ENCODE results near the gene ITPR2.
"Not testable (repeated sequence)": the region's sequence is repeated elsewhere in the genome, so short reads cannot be mapped to it uniquely, and the experiment has no call there.

The ITPR2 gene

GRCh38 chr12:26659930-26660329, 173.1 kb downstream of the ITPR2 start:
- no peak for DNase-seq (ENCODE audit: low spot score)

DNA sequence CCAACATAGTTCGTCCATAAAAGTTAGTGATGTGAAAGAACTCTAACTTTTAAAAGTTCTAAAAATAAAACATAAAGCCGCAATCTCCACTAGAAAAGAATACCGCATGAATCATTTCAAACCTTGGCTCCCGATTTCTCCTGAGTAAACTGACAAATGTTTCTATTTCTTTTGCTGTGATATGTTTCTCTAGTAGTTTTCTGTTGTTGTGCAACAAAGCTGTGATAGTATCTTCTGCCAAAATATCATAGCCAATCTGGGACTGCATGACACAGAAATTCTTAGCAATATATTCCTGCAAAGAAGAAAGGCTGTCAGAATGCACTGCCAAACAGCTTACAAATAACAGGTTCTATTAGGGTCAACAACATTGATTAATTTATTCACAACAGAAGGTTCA, 174.0 kb downstream of the ITPR2 start:
- DNase-seq (ENCODE audit: low spot score), result no peak

DNA sequence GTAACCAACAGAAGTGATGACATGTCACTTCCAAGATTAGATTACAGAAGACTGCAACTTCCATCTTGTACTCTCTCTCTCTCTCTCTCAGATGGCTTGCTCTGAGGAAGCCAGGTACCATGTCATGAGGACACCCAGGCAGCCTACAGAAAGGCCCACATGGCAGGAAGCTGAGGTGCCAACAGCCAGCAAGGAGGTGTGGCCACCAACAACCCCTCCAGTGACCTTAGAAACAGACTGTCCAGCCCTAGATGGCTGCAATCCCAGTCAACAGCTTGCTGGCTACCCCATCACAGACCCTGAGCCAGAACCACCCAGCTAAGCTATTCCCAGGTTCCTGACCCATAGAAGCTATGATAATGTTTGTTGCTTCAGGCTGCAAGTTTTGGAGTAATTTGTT, 178.4 kb downstream of the ITPR2 start:
- no peak for DNase-seq (ENCODE audit: low spot score)

DNA sequence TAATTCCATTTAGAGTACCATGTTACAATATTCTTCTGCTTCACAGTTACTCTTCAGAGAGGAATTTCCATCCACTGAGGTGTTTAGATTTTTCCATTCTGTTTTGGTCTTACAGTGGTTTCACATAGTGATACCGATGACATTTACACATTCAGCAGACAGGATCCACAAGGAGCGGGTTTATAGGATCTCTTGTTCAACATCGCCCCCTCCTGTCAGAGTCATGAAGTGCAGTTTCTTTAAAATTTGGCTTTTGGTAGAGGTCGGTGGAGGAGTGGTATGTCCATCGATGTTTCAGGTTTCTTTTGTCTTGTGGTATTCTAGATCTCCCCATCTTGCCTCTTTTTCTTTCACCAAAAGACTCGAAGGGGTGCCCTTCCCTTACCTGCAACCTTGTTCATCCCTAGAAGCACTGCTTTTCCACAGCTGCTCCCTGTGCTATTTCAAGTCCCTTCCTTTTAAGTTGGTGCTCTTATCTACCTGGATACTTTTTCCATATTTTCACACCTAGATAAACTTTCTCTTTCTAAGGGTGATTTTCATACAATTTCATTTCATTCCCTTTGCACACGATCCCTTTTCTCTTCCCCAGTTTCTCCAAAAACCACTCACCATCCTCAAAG, 181.3 kb downstream of the ITPR2 start:
- peak; percentile 68 for DNase-seq (ENCODE audit: low spot score)

- DNase-seq (ENCODE audit: low spot score), result no peak
Measured at GRCh38 chr12:26651036-26651435, 182.0 kb downstream of the ITPR2 start.

DNA sequence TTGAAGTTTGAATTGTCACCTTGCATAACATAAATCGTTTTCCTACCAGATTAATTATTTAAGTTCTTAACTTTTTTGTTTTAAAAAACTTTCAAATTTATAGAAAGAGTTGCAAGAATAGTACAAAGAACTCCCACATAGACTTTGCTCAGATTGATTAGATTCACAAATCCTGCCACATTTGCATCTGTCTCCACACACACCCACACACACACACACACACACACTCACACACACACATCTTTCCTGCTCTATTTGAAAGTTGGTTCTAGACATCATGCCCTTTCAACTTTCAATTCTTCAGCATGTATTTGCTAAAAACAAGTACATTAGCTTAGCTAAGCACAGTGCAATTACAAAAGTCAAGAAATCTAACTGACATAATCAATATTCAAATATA, 184.0 kb downstream of the ITPR2 start:
- no peak for DNase-seq (ENCODE audit: low spot score)

- no peak for DNase-seq (ENCODE audit: low spot score)
Measured at GRCh38 chr12:26648584-26648983, 184.4 kb downstream of the ITPR2 start.

GRCh38 chr12:26648066-26648465, 184.9 kb downstream of the ITPR2 start:
- DNase-seq (ENCODE audit: low spot score), result no peak

GRCh38 chr12:26647088-26647487, 185.9 kb downstream of the ITPR2 start:
- DNase-seq (ENCODE audit: low spot score), result no peak

DNA sequence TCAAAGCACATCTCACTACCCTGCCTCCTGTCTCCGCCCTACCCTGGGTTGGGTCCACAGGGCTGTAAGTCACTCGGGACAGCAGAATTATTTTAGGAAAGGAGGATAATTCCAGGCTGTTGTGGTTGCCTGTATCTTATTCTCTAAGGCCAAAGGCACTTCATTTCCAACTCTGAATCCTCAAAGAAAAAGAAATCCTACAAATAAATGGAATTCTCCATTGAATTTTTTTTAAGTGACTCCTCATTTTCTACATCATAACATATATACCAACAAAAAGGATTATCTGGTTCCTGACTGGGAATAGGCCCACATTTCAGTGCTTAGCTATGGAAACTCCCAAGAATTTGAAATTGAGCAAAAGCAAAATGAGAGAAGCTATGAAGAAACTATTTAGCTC, 186.4 kb downstream of the ITPR2 start:
- DNase-seq (ENCODE audit: low spot score), result no peak

- not testable (repeated sequence) for DNase-seq (ENCODE audit: low spot score)
Measured at GRCh38 chr12:26644376-26644775, 188.6 kb downstream of the ITPR2 start.

DNA sequence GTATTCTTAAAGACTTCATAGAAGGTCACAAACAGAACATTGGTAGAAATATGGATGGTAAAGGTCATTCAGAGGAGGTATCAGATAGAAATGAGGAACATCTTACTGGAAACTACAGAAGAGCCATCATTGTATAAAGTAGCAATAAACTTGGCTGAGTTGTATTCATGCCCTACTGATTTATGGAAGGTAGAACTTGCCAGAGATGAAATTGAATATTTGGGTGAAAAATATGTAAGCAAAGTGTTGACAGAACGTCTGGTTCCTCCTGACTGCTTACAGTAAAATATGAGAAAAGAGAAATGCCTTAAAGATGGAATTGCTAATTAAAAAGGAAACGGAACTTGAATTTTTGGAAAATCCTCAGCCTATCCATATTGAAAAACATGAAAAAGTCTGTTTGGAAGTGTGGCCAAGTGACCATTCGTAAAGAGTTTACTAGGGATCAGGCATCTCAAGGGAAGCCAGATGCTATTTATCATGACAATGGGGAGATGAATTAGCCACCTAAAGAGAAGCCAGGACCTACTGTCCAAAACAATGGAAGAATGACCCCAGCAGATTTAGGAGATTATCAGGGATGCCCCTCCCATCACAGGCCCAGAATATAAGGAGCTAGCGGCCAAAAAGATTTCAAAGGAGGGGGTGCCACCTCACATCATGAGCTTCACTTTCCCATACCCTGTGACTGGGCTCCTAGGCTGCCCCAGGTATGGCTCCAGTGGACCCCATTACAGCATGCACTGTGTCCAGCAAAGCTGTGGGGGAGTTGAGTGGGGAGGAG, 189.3 kb downstream of the ITPR2 start:
- no peak for DNase-seq (ENCODE audit: low spot score)

- DNase-seq (ENCODE audit: low spot score), result no peak
Measured at GRCh38 chr12:26642361-26642760, 190.6 kb downstream of the ITPR2 start.

- no peak for DNase-seq (ENCODE audit: low spot score)
Measured at GRCh38 chr12:26636710-26637328, 196.2 kb downstream of the ITPR2 start.

DNA sequence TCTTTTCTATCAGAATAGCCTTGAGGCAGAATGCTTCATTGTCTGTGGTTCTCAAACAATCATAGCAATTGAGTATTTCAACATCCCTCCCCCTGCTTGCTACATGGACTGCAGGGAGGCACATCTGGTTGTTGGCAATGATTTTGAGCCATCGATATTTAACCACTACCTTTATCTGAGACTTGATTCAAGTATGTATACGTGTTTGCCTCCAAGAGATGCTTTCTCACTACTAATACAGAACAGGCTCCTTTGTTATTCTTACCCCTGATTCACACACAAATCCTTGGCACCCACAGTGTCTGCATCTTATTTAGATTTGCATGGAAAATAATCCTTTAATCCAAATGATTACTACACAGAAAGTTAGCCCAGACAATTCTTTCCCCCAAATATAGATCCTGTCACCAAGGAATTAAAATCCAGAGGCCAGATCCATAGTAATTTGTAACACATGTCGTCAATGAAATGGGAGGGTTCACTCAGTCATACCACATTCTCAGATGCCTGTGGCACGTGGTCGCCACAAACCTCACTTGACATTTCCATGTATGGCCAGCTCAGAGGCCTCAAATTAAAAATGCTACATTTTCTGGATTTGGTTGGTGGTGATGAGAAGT, 199.3 kb downstream of the ITPR2 start:
- no peak for DNase-seq (ENCODE audit: low spot score)

GRCh38 chr12:26632756-26633155, 200.2 kb downstream of the ITPR2 start:
- DNase-seq (ENCODE audit: low spot score), result no peak

- DNase-seq (ENCODE audit: low spot score), result no peak
Measured at GRCh38 chr12:26631846-26632245, 201.1 kb downstream of the ITPR2 start.

GRCh38 chr12:26630546-26631027, 202.4 kb downstream of the ITPR2 start:
- no peak for DNase-seq (ENCODE audit: low spot score)

DNA sequence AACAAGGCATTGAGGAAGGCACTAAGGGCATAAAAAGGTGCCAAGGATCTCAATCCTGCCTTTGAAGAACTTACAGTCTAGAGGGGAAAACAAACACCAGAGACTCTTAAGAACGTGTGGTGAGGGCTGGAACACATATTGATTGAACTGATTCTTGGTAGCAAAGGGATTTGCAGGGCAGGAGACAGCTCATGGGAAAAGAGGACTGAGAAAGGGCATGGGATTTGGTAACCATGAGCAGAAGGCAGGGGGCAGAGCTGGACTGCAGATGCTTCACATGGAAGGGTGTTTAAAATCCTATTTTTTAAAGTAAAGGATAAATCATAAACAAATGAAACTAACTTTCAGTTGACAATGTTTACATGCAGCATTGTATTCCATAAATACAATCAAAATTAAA, 203.1 kb downstream of the ITPR2 start:
- DNase-seq (ENCODE audit: low spot score), result no peak

DNA sequence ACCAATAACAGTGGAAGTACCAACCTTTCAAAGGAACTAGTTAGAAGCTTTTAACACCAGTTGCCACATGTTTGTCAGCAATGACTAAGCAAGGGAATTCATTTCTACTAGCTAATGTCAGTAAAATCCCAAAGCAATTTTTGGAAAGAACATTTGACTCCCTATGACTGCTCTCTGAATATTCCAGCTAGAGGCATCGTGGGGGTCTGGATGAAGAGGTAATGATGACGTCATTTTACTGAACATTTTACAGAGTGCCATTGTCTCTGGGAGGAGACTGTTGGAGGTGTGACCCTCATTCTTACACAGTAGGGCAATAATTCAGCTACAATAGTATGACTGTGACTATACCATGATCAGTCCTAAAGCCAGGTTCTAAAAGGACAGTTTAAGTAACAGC, 204.8 kb downstream of the ITPR2 start:
- DNase-seq (ENCODE audit: low spot score), result no peak

DNA sequence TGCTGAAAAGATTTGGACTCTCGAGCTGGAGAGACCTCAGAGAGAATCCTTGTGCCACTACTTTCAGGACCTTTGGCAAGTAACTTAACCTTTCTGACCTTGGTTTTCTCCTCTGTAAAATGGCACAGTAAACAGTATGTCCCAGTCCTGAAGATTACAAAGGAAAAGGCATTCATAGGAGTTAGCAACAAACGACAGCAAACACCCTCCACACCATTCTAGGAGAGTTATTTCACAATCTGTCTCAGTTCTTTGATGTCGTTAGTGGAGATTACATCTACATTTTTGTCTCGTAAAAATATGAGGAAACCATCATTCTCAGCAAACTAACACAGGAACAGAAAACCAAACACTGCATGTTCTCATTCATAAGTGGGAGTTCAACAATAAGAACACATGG, 205.7 kb downstream of the ITPR2 start:
- no peak for DNase-seq (ENCODE audit: low spot score)

- no peak for DNase-seq (ENCODE audit: low spot score)
Measured at GRCh38 chr12:26623136-26623535, 209.9 kb downstream of the ITPR2 start.

DNA sequence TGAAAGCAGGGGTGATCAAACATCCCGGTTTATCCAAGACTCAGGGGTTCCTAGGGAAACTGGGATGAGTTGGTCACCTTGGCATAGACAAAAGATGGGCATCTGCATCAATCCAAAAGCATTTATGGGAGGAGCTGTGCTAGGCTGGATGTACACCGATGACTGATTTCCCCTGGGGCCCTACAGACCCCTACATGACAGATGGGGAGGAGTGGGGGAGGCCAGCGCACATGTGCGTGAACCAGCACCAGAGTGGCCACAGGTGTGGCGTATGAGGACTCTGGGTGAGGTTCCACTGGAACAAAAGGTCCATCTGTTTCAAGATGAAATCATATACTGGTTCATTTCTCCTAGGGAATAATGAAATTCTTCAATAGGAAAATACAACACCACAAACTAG, 210.4 kb downstream of the ITPR2 start:
- no peak for DNase-seq (ENCODE audit: low spot score)

Data from HuH-7.5 (cell line).